HUES64 (cell line): ENCODE results near the gene PCDH18.
"Not testable (repeated sequence)": the region's sequence is repeated elsewhere in the genome, so short reads cannot be mapped to it uniquely, and the experiment has no call there.

Source experiments
- H3K27ac ChIP-seq: 2 replicates; pipeline ENCODE4 v1.7.0; 2013; ENCODE audit warnings: low read depth, low read length, inconsistent platforms
- H3K27me3 ChIP-seq: 2 replicates; pipeline ENCODE4 v1.6.1; 2013; ENCODE audit warnings: mild to moderate bottlenecking, low read length; ENCODE audit not compliant: insufficient read depth
- H3K36me3 ChIP-seq: 2 replicates; pipeline ENCODE4 v1.6.1; 2013; ENCODE audit warnings: mild to moderate bottlenecking, low read length; ENCODE audit not compliant: insufficient read depth
- H3K4me1 ChIP-seq: 2 replicates; pipeline ENCODE4 v1.6.1; 2013; ENCODE audit warnings: mild to moderate bottlenecking, low read length, moderate library complexity; ENCODE audit not compliant: insufficient read depth
- H3K4me3 ChIP-seq: 2 replicates; pipeline ENCODE4 v1.5.1; 2013; ENCODE audit warnings: mild to moderate bottlenecking, low read length, moderate library complexity
- H3K9ac ChIP-seq: 2 replicates; pipeline ENCODE4 v1.6.1; 2013; ENCODE audit warnings: mild to moderate bottlenecking, low read depth, low read length
- H3K9me3 ChIP-seq: 2 replicates; pipeline ENCODE4 v1.6.1; 2013; ENCODE audit warnings: low read depth, low read length; ENCODE audit not compliant: insufficient read depth
- WGBS: fragments of 150-250, 120-280 bp; methylation state at CpG from one replicate; pipeline ENCODE4 v1.1.7; 2013; ENCODE audit warnings: missing lambda C conversion rate; 5-methylcytosine and 5-hydroxymethylcytosine counted together

The PCDH18 gene

GRCh38 chr4:137509855-137510282 lies 22.4 kb downstream of the PCDH18 start:
- Histone ChIP-seq H3K4me1 (peaks cover 32% of the 10 kb centered on the region), H3K9ac (no peak overlapping the region), H3K27ac (peak overlapping the region; percentile 72; the same call in 1 of the 2 replicates), H3K9me3 (no peaks in the 10 kb centered on the region), H3K4me3 (no peak overlapping the region), H3K27me3 (no peaks in the 10 kb centered on the region), H3K36me3 (no peaks in the 10 kb centered on the region)
- WGBS: 85% methylated on average over 4 of the region's 4 CpGs

- Histone ChIP-seq H3K9me3 (no peaks in the 10 kb centered on the region), H3K4me1 (no peaks in the 10 kb centered on the region), H3K36me3 (no peaks in the 10 kb centered on the region), H3K27ac (no peak overlapping the region), H3K27me3 (no peaks in the 10 kb centered on the region), H3K9ac (no peak overlapping the region), H3K4me3 (no peak overlapping the region)
- WGBS: 97% methylated on average over 5 of the region's 6 CpGs
These were observed 29.8 kb downstream of the PCDH18 start for GRCh38 chr4:137502339-137503129.

- H3K36me3 ChIP-seq, H3K9me3 ChIP-seq, H3K9ac ChIP-seq, H3K27ac ChIP-seq, H3K4me1 ChIP-seq, H3K27me3 ChIP-seq: not testable (repeated sequence)
- peak overlapping the region; percentile 27; the same call in 1 of the 2 replicates for H3K4me3 ChIP-seq
- WGBS: 72% methylated on average over 13 of the region's 29 CpGs
These were observed 36.0 kb downstream of the PCDH18 start for GRCh38 chr4:137496267-137496666.

- Histone ChIP-seq H3K27ac (no peak overlapping the region), H3K9me3 (no peaks in the 10 kb centered on the region), H3K36me3 (no peaks in the 10 kb centered on the region), H3K27me3 (no peaks in the 10 kb centered on the region), H3K9ac (no peak overlapping the region), H3K4me1 (peaks cover 7% of the 10 kb centered on the region; the same call in 1 of the 2 replicates), H3K4me3 (no peak overlapping the region)
- 96% methylated on average over 2 of the region's 2 CpGs for WGBS
These were observed 36.7 kb downstream of the PCDH18 start for GRCh38 chr4:137495578-137495977.

DNA sequence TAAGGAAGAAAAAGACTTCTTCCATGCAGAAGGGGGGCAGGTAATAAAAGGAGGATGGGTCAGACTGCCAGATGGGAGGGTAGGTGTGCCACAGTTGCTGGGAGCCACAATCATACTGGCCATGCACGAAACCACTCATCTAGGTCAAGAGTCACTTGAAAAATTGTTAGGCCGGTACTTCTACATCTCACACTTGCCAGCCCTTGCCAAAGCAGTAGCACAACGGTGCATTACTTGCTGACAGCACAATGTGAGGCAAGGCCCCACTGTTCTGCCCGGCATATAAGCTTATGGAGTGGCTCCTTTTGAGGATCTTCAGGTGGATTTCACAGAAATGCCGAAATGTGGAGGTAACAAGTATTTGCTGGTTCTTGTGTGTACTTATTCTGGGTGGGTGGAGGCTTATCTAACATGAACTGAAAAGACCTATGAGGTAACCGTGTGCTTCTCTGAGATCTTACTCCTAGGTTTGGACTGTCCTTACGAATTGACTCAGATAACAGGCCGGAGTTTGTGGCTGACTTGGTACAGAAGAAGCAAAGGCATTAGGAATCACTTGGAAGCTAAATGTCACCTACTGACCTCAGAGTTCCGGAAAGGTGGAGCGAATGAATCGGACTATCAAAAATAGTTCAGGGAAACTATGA lies 48.9 kb downstream of the PCDH18 start:
- H3K9me3 ChIP-seq, H3K9ac ChIP-seq, H3K4me3 ChIP-seq, H3K4me1 ChIP-seq, H3K36me3 ChIP-seq, H3K27ac ChIP-seq, H3K27me3 ChIP-seq: not testable (repeated sequence)
- WGBS: 93% methylated on average over 11 of the region's 11 CpGs

GRCh38 chr4:137479657-137480056 lies 52.6 kb downstream of the PCDH18 start:
- not testable (repeated sequence) for H3K27ac ChIP-seq, H3K9ac ChIP-seq, H3K4me3 ChIP-seq, H3K9me3 ChIP-seq, H3K36me3 ChIP-seq, H3K27me3 ChIP-seq
- H3K4me1 ChIP-seq: peaks cover 19% of the 10 kb centered on the region
- WGBS: 95% methylated on average over 5 of the region's 5 CpGs

GRCh38 chr4:137476345-137476744 lies 55.9 kb downstream of the PCDH18 start:
- Histone ChIP-seq H3K27ac (no peak overlapping the region), H3K4me1 (peaks cover 19% of the 10 kb centered on the region), H3K27me3 (no peaks in the 10 kb centered on the region), H3K4me3 (no peak overlapping the region), H3K36me3 (no peaks in the 10 kb centered on the region), H3K9ac (no peak overlapping the region), H3K9me3 (0 out of 2 replicates have a peak, but pooled peaks cover 3% of the 10 kb centered on the region)
- 80% methylated on average over 4 of the region's 4 CpGs for WGBS

- Histone ChIP-seq H3K27me3 (no peaks in the 10 kb centered on the region), H3K9ac (no peak overlapping the region), H3K4me1 (peaks cover 19% of the 10 kb centered on the region), H3K36me3 (no peaks in the 10 kb centered on the region), H3K9me3 (0 out of 2 replicates have a peak, but pooled peaks cover 3% of the 10 kb centered on the region), H3K27ac (no peak overlapping the region), H3K4me3 (no peak overlapping the region)
- 95% methylated on average over 1 of the region's 1 CpG for WGBS
These were observed 57.5 kb downstream of the PCDH18 start for GRCh38 chr4:137474711-137475301.

DNA sequence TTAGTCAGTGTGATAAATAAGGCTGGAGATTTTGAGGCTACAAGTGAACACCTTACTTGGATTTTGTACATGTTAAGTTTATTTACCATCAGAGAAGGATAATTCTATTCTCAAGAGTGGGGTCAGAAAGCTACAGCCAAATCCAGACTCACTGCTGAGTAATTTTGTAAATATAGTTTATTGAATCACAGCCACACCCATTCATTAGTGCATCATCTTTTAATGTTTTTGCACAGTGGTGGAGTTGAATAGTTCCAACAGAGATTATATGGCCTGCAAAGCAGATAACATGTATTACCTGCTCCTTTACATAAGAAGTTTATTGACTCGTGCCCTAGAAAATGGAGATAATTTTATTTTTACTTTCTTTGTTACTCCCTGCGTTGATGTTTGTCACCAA lies 60.4 kb downstream of the PCDH18 start:
- Histone ChIP-seq H3K27ac (no peak overlapping the region), H3K4me3 (no peak overlapping the region), H3K36me3 (no peaks in the 10 kb centered on the region), H3K4me1 (peaks cover 18% of the 10 kb centered on the region), H3K27me3 (no peaks in the 10 kb centered on the region), H3K9me3 (peaks cover 13% of the 10 kb centered on the region), H3K9ac (no peak overlapping the region)
- WGBS: no CpG with 5 or more reads among the region's 2 CpGs

- Histone ChIP-seq H3K4me3 (no peak overlapping the region), H3K27me3 (no peaks in the 10 kb centered on the region), H3K9me3 (peaks cover 17% of the 10 kb centered on the region), H3K4me1 (peaks cover 13% of the 10 kb centered on the region), H3K36me3 (no peaks in the 10 kb centered on the region), H3K27ac (no peak overlapping the region), H3K9ac (no peak overlapping the region)
- no CpG with 5 or more reads among the region's 1 CpG for WGBS
These were observed 60.8 kb downstream of the PCDH18 start for GRCh38 chr4:137471461-137471860.

DNA sequence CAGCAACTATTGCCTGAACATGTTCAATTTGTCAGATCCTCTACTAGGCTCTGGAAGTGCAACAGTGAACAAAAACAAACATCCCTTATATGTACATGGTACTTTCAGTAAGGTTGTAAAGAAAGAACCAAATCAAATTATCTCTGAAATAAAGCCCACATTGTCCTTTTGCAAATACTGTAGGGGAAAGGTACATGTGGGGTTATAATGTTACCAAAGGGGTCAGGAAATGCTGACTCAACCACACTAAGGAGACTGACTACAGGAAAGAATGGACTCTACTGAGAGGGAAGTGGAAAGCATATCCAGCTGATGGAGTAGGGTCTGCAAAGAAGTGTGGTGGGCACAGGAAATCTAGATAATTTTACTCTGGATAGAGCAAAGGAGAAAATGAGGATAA lies 61.5 kb downstream of the PCDH18 start:
- H3K4me3 ChIP-seq: no peak overlapping the region
- no peaks in the 10 kb centered on the region for H3K36me3 ChIP-seq
- H3K9me3 ChIP-seq: peaks cover 20% of the 10 kb centered on the region

More for the DNA sequence above, 61.5 kb downstream of the PCDH18 start:
- no peak overlapping the region for H3K27ac ChIP-seq
- peaks cover 9% of the 10 kb centered on the region for H3K4me1 ChIP-seq
- no peak overlapping the region for H3K9ac ChIP-seq
- H3K27me3 ChIP-seq: no peaks in the 10 kb centered on the region
